RPMI7951 (cell line): ENCODE results near the gene ATP8B1. TPM values are rescaled to one million over a fixed set of nuclear protein-coding genes. Genes with fewer than 3 reads are reported as not detected.
"Not testable (repeated sequence)": the region's sequence is repeated elsewhere in the genome, so short reads cannot be mapped to it uniquely, and the experiment has no call there.

Source experiments
- DNase-seq: peaks from one replicate; pipeline ENCODE4 v3.0.0-alpha.2; 2012; ENCODE audit warnings: low read depth
- total RNA-seq: library from RNA; depleted of rRNA; stranded (reverse); fragments of >200 nt; shearing (Covaris generic); gene quantifications from 2 replicates; pipeline ENCODE4 v1.2.3, GENCODE V29; 2014

The ATP8B1 gene
- total RNA-seq, 1 experiment from 2014 or later = 12.5 TPM

GRCh38 chr18:57727952-57728807 lies 74.9 kb downstream of the ATP8B1 start:
- DNase-seq = peak; percentile 69

GRCh38 chr18:57719211-57719935 lies 83.7 kb downstream of the ATP8B1 start:
- not testable (repeated sequence) for DNase-seq

GRCh38 chr18:57716549-57716948 lies 86.6 kb downstream of the ATP8B1 start:
- no peak for DNase-seq

- no peak for DNase-seq
Observed at GRCh38 chr18:57715671-57716070, 87.4 kb downstream of the ATP8B1 start.

- no peak for DNase-seq
Observed at GRCh38 chr18:57715073-57715472, 88.0 kb downstream of the ATP8B1 start.

GRCh38 chr18:57710226-57710625 lies 92.9 kb downstream of the ATP8B1 start:
- no peak for DNase-seq

GRCh38 chr18:57709335-57709734 lies 93.8 kb downstream of the ATP8B1 start:
- DNase-seq = no peak

GRCh38 chr18:57708288-57708687 lies 94.8 kb downstream of the ATP8B1 start:
- no peak for DNase-seq

GRCh38 chr18:57705832-57706595 lies 97.1 kb downstream of the ATP8B1 start:
- no peak for DNase-seq

GRCh38 chr18:57705011-57705410 lies 98.1 kb downstream of the ATP8B1 start:
- DNase-seq = no peak

GRCh38 chr18:57698571-57699276 lies 104.4 kb downstream of the ATP8B1 start:
- DNase-seq = peak; percentile 67

- no peak for DNase-seq
Observed at GRCh38 chr18:57697426-57697825, 105.7 kb downstream of the ATP8B1 start.

GRCh38 chr18:57696271-57696670 lies 106.8 kb downstream of the ATP8B1 start:
- no peak for DNase-seq

- DNase-seq = no peak
Observed at GRCh38 chr18:57691363-57691762, 111.8 kb downstream of the ATP8B1 start.

- DNase-seq = no peak
Observed at GRCh38 chr18:57687970-57688369, 115.1 kb downstream of the ATP8B1 start.

- no peak for DNase-seq
Observed at GRCh38 chr18:57683470-57683869, 119.6 kb downstream of the ATP8B1 start.

- DNase-seq = no peak
Observed at GRCh38 chr18:57677262-57678211, 125.6 kb downstream of the ATP8B1 start.

- no peak for DNase-seq
Observed at GRCh38 chr18:57674891-57675290, 128.2 kb downstream of the ATP8B1 start.

- DNase-seq = no peak
Observed at GRCh38 chr18:57670046-57670445, 133.1 kb downstream of the ATP8B1 start.

- no peak for DNase-seq
Observed at GRCh38 chr18:57668021-57668420, 135.1 kb downstream of the ATP8B1 start.
